HG02588 (cell line): ENCODE results near the gene UBE2QL1.

Source experiments
- ATAC-seq: cut with Tn5 transposase; IDR thresholded peaks from one replicate; pipeline ENCODE4 v1.9.1; 2021; ENCODE audit warnings: mild to moderate bottlenecking, moderate library complexity; ENCODE audit not compliant: unreplicated experiment

The UBE2QL1 gene

GRCh38 chr5:6448622-6449464, at the start of gene UBE2QL1:
UBE2QL1 (plus strand) TSS chr5:6448859; CDS start chr5:6448894, 35 bp downstream.
- ATAC-seq, result peak; percentile 50

GRCh38 chr5:6399980-6400910, 48.4 kb upstream of the UBE2QL1 start:
- no peak for ATAC-seq

GRCh38 chr5:6401410-6401809, 47.2 kb upstream of the UBE2QL1 start:
- ATAC-seq, result no peak

GRCh38 chr5:6402939-6403338, 45.7 kb upstream of the UBE2QL1 start:
- no peak for ATAC-seq

GRCh38 chr5:6403416-6403815, 45.2 kb upstream of the UBE2QL1 start:
- no peak for ATAC-seq

- ATAC-seq, result no peak
Observed at GRCh38 chr5:6404129-6404528, 44.5 kb upstream of the UBE2QL1 start.

GRCh38 chr5:6405591-6405990, 43.1 kb upstream of the UBE2QL1 start:
- ATAC-seq, result no peak

GRCh38 chr5:6407558-6408259, 41.0 kb upstream of the UBE2QL1 start:
- no peak for ATAC-seq

- no peak for ATAC-seq
Observed at GRCh38 chr5:6408260-6408596, 40.4 kb upstream of the UBE2QL1 start.

- no peak for ATAC-seq
Observed at GRCh38 chr5:6408627-6409446, 39.8 kb upstream of the UBE2QL1 start.

GRCh38 chr5:6410421-6410820, 38.2 kb upstream of the UBE2QL1 start:
- ATAC-seq, result no peak

GRCh38 chr5:6411141-6411540, 37.5 kb upstream of the UBE2QL1 start:
- ATAC-seq, result no peak

GRCh38 chr5:6412811-6413210, 35.8 kb upstream of the UBE2QL1 start:
- ATAC-seq, result no peak

GRCh38 chr5:6417657-6418056, 31.0 kb upstream of the UBE2QL1 start:
- no peak for ATAC-seq

GRCh38 chr5:6418679-6419276, 29.9 kb upstream of the UBE2QL1 start:
- no peak for ATAC-seq

GRCh38 chr5:6419340-6419852, 29.3 kb upstream of the UBE2QL1 start:
- no peak for ATAC-seq

- no peak for ATAC-seq
Observed at GRCh38 chr5:6423327-6424109, 25.1 kb upstream of the UBE2QL1 start.

- ATAC-seq, result no peak
Observed at GRCh38 chr5:6424110-6424659, 24.5 kb upstream of the UBE2QL1 start.

GRCh38 chr5:6424700-6425099, 24.0 kb upstream of the UBE2QL1 start:
- ATAC-seq, result no peak
